PFSK-1 (cell line): ENCODE data around the gene UBASH3A.

Experiments used
- POLR2AphosphoS5 ChIP-seq: IDR thresholded peaks from 2 replicates; pipeline ENCODE4 v1.6.1; 2012; ENCODE audit warnings: low read depth, mild to moderate bottlenecking, control low read depth, low read length, moderate library complexity
- SIN3A ChIP-seq: IDR thresholded peaks from 2 replicates; pipeline ENCODE4 v1.6.1; 2012; ENCODE audit warnings: mild to moderate bottlenecking, low read length, moderate library complexity, borderline replicate concordance; ENCODE audit not compliant: insufficient read depth
- TAF1 ChIP-seq: IDR thresholded peaks from 2 replicates; pipeline ENCODE4 v1.6.1; 2012; ENCODE audit warnings: low read length, control low read depth, borderline replicate concordance; ENCODE audit not compliant: insufficient read depth
- TF ChIP-seq, protein P1 (sequence below), 2 experiments: IDR thresholded peaks; 2 replicates each; pipeline versions ENCODE4 v1.6.1 to v1.8.0; 2011 to 2012; ENCODE audit warnings: low read depth in 2 of 2, low read length in 2 of 2, control low read depth in 1 of 2, inconsistent platforms in 1 of 2, mild to moderate bottlenecking in 1 of 2, moderate library complexity in 1 of 2; ENCODE audit not compliant: insufficient read depth in 1 of 2

DNA sequence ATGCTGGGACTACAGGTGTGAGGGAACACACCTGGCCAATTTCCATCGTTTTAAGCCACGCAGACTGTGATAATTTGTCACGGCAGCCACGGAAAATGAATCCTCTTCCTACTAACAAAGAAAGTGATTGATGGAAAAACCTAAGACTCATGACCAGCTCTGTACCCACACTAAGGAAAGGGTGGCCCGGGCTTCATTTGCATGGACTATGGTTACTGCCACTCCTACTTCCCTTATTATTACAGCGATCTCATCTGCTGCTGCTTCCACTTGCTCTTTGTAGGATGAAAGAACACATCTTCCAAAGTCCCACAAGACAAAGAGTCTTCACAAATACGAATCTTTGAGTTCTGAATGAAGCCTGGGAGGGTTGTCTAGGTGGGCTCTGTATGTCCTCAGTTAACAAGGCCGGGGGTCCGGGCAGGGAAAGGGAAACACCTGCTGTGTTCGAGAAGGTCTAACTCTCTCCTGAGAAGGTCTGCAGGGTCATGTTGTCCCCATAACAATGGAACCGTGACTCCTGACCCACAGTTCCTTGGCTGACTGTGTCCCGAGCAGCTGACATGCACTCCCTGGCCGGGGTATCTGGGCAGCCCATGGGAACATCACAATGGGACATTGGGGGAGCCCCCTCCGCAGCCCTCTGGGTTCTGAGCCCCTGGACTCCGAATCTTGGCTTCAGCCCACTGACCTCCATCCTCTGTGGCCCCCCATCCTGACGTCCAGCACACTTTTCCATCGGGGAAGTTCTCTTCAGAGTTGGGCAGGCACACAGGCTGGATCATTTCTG is 24.1 kb upstream of the UBASH3A start:
- TF ChIP-seq TAF1 = no peak
- TF ChIP-seq, protein P1, sequence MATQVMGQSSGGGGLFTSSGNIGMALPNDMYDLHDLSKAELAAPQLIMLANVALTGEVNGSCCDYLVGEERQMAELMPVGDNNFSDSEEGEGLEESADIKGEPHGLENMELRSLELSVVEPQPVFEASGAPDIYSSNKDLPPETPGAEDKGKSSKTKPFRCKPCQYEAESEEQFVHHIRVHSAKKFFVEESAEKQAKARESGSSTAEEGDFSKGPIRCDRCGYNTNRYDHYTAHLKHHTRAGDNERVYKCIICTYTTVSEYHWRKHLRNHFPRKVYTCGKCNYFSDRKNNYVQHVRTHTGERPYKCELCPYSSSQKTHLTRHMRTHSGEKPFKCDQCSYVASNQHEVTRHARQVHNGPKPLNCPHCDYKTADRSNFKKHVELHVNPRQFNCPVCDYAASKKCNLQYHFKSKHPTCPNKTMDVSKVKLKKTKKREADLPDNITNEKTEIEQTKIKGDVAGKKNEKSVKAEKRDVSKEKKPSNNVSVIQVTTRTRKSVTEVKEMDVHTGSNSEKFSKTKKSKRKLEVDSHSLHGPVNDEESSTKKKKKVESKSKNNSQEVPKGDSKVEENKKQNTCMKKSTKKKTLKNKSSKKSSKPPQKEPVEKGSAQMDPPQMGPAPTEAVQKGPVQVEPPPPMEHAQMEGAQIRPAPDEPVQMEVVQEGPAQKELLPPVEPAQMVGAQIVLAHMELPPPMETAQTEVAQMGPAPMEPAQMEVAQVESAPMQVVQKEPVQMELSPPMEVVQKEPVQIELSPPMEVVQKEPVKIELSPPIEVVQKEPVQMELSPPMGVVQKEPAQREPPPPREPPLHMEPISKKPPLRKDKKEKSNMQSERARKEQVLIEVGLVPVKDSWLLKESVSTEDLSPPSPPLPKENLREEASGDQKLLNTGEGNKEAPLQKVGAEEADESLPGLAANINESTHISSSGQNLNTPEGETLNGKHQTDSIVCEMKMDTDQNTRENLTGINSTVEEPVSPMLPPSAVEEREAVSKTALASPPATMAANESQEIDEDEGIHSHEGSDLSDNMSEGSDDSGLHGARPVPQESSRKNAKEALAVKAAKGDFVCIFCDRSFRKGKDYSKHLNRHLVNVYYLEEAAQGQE (IDR thresholded peaks at IDR 0.05; ENCODE audit: insufficient read depth in 1 of 2, low read depth in 2 of 2, low read length in 2 of 2) = no peak
- no peak for TF ChIP-seq POLR2AphosphoS5
- no peak for TF ChIP-seq SIN3A
